AG10803 (cell line): ENCODE measurements around the gene ZNF805.
A peak's percentile ranks its signal among the peaks of the same experiment; 100 is the strongest.
"Not testable (repeated sequence)": the region's sequence is repeated elsewhere in the genome, so short reads cannot be mapped to it uniquely, and the experiment has no call there.

ENCODE experiments used
- DNase-seq: peaks from one replicate; pipeline ENCODE4 v3.0.0; 2010; ENCODE audit warnings: low read depth
- H3K4me3 ChIP-seq: 2 replicates; pipeline ENCODE4 v1.5.1; 2011; ENCODE audit warnings: mild to moderate bottlenecking, low read length, control low read depth
- CTCF ChIP-seq: conservative IDR thresholded peaks from 2 replicates; pipeline ENCODE4 v1.5.1; 2011; ENCODE audit warnings: mild to moderate bottlenecking, low read length, control low read depth, inconsistent platforms

Gene ZNF805

GRCh38 chr19:57240311-57241090 is at the start of gene ZNF805:
Gene ZNF805 (plus strand): TSS chr19:57240632. CDS start chr19:57240892, 260 bp downstream.
- no peak for TF ChIP-seq CTCF
- DNase-seq = peak; percentile 88
- H3K4me3 ChIP-seq = peak within 1 kb of the TSS; percentile 95

- no peak for TF ChIP-seq CTCF
- peak within 1 kb of the TSS; percentile 96 for H3K4me3 ChIP-seq
Measured at GRCh38 chr19:57191141-57192076, 49.0 kb upstream of the ZNF805 start, which contains the start of gene ZNF264. Gene ZNF264 (plus strand): TSS chr19:57191500. CDS start chr19:57191914, 414 bp downstream.

GRCh38 chr19:57192077-57192420 is 48.4 kb upstream of the ZNF805 start:
- DNase-seq = no peak
- no peak for TF ChIP-seq CTCF

More at GRCh38 chr19:57191141-57192076, 49.0 kb upstream of the ZNF805 start, which contains the start of gene ZNF264:
- peak; percentile 85 for DNase-seq

GRCh38 chr19:57192993-57193392 is 47.4 kb upstream of the ZNF805 start:
- no peak for DNase-seq
- no peak for TF ChIP-seq CTCF
- peak overlapping the region; percentile 96 for H3K4me3 ChIP-seq

More at GRCh38 chr19:57192077-57192420, 48.4 kb upstream of the ZNF805 start:
- peak overlapping the region; percentile 96 for H3K4me3 ChIP-seq

- DNase-seq, H3K4me3 ChIP-seq: not testable (repeated sequence)
Measured at GRCh38 chr19:57197874-57198273, 42.6 kb upstream of the ZNF805 start.

- no peak for TF ChIP-seq CTCF
- no peak for DNase-seq
- H3K4me3 ChIP-seq = no peak overlapping the region
Measured at GRCh38 chr19:57202160-57202559, 38.3 kb upstream of the ZNF805 start.

- TF ChIP-seq CTCF = no peak
Measured at GRCh38 chr19:57210381-57210780, 30.1 kb upstream of the ZNF805 start.

More at GRCh38 chr19:57210381-57210780, 30.1 kb upstream of the ZNF805 start:
- DNase-seq = no peak
- no peak overlapping the region for H3K4me3 ChIP-seq
